ENCODE measurements around the gene SPTBN1. TPM values are rescaled to one million over a fixed set of nuclear protein-coding genes. Genes with fewer than 3 reads are reported as not detected.

Gene SPTBN1
- total and polyA plus RNA-seq, 9 of the 15 experiments (the other 6 are each of a cell fraction or from before 2014, with no cell fraction given): 8.9 to 66.8 (median 31.4) TPM

GRCh38 chr2:54466870-54467269 lies 10.7 kb downstream of the SPTBN1 start (continued):
- no peak for TF ChIP-seq PKNOX1 (IDR thresholded peaks at IDR 0.05)
- TF ChIP-seq, protein P1, sequence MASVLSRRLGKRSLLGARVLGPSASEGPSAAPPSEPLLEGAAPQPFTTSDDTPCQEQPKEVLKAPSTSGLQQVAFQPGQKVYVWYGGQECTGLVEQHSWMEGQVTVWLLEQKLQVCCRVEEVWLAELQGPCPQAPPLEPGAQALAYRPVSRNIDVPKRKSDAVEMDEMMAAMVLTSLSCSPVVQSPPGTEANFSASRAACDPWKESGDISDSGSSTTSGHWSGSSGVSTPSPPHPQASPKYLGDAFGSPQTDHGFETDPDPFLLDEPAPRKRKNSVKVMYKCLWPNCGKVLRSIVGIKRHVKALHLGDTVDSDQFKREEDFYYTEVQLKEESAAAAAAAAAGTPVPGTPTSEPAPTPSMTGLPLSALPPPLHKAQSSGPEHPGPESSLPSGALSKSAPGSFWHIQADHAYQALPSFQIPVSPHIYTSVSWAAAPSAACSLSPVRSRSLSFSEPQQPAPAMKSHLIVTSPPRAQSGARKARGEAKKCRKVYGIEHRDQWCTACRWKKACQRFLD (CRISPR knock-in tag; IDR thresholded peaks at IDR 0.05): no peak
- TF ChIP-seq PTRF (tag; IDR thresholded peaks at IDR 0.05): no peak

DNA sequence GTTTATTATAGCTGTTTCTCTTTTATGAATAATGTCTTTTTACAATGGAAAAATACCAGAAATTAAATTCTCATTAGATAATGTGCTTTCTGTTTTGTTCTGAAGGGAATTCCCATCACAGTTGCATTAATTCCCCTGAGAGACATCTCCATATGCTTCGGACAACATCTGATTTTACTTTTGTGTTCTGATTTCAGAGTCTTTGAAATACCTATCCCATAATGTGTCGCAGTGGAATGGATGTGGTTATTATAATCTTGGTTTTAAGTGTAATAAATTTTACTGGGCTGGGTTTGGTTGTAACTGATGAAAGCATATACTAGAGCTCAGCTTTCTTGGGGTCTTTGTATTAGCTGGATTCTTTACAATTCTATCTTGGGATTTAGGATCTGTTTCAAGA lies 12.5 kb downstream of the SPTBN1 start:
- H3K9me3 ChIP-seq (replicated peaks; ENCODE audit: control insufficient read depth, insufficient read depth, low read depth, low read length): no peaks in the 10 kb centered on the region
- DNase-seq (ENCODE audit: extremely low read depth in 1 of 4, low spot score in 3 of 4) (no peak), ATAC-seq (no peak), FAIRE-seq (no peak)
- whole genome bisulfite sequencing (ENCODE audit: insufficient coverage, low coverage, missing lambda C conversion rate): 19% methylated on average over 2 of the region's 2 CpGs
- ChIA-PET CTCF (ENCODE audit: low intra/inter-chr PET ratio) (no interaction called here), POLR2A (interaction anchor here (0.6 to 1.2 kb wide), 2 partner anchors 197 to 310 kb away, joined by 3 to 4 read pairs; no protein-coding TSS in a partner anchor)
- H3K27ac ChIP-seq (ENCODE audit: extremely low read depth, low read depth, low read length): no peak overlapping the region
- intact Hi-C loops (cut with micrococcal nuclease) (no loop called here), in situ Hi-C loops (cut with MboI) (no loop called here)
- H3K9me1 ChIP-seq (ENCODE audit: control insufficient read depth, insufficient read depth, low read length): no peaks in the 10 kb centered on the region
- no peak for TF ChIP-seq SIN3A (IDR thresholded peaks at IDR 0.05; ENCODE audit: borderline replicate concordance in 2 of 2, control insufficient read depth in 1 of 2, low read depth in 2 of 2, low read length in 2 of 2)
- no peak for TF ChIP-seq EWSR1 (IDR thresholded peaks at IDR 0.05; ENCODE audit: borderline replicate concordance, low read depth, partially characterized antibody)
- no peak for TF ChIP-seq ZNF830 (CRISPR knock-in tag; IDR thresholded peaks at IDR 0.05)
- TF ChIP-seq SIN3B (IDR thresholded peaks at IDR 0.05; ENCODE audit: low read depth): no peak
- no peak for TF ChIP-seq RNF2 (IDR thresholded peaks at IDR 0.05)
- TF ChIP-seq PHB (CRISPR knock-in tag; IDR thresholded peaks at IDR 0.05): no peak
- TF ChIP-seq EP400 (IDR thresholded peaks at IDR 0.05): no peak
- TF ChIP-seq KLF13 (tag; IDR thresholded peaks at IDR 0.05; ENCODE audit: borderline replicate concordance, low read depth): no peak
- no peak for TF ChIP-seq MITF (IDR thresholded peaks at IDR 0.05)
- TF ChIP-seq PURB (CRISPR knock-in tag; IDR thresholded peaks at IDR 0.05; ENCODE audit: low read depth): no peak
- no peak for TF ChIP-seq TARDBP (IDR thresholded peaks at IDR 0.05)
- no peak for TF ChIP-seq ZNF644 (tag; IDR thresholded peaks at IDR 0.05; ENCODE audit: low read depth)
- TF ChIP-seq ZNF146 (CRISPR knock-in tag; IDR thresholded peaks at IDR 0.05; ENCODE audit: unreplicated experiment): no peak
- TF ChIP-seq RBM39 (optimal IDR thresholded peaks at IDR 0.05; ENCODE audit: low read depth, low read length): no peak
- no peak overlapping the region for H2AFZ ChIP-seq (ENCODE audit: low read depth, low read length)
- no peak overlapping the region for H3K9ac ChIP-seq (ENCODE audit: insufficient read depth in 1 of 2, low read depth in 2 of 2, low read length in 2 of 2)
- no peak overlapping the region for H3K4me2 ChIP-seq (ENCODE audit: insufficient read depth, low read length)
- H3K4me1 ChIP-seq (replicated peaks in 1 of 2; ENCODE audit: control insufficient read depth in 2 of 2, insufficient read depth in 2 of 2, low read length in 2 of 2): no peaks in the 10 kb centered on the region
- H3K79me2 ChIP-seq (ENCODE audit: control insufficient read depth, insufficient read depth, low read length): no peaks in the 10 kb centered on the region
- no TSS peak for BruUV-seq (replicated peaks)
- no peaks in the 10 kb centered on the region for H3K36me3 ChIP-seq (ENCODE audit: control insufficient read depth, insufficient read depth, low read length)
- H3K27me3 ChIP-seq (ENCODE audit: control insufficient read depth in 2 of 2, insufficient read depth in 2 of 2, low read length in 2 of 2): peaks cover 0 to 4% of the 10 kb centered on the region in 2 experiments; a peak in 1 of 5 replicates
- H4K20me1 ChIP-seq (replicated peaks; ENCODE audit: control insufficient read depth, insufficient read depth, low read length): no peaks in the 10 kb centered on the region
- H3K4me3 ChIP-seq: no peak overlapping the region

Measured in K562 (cell line).